ENCODE measurements around the gene STOX1.

DNA sequence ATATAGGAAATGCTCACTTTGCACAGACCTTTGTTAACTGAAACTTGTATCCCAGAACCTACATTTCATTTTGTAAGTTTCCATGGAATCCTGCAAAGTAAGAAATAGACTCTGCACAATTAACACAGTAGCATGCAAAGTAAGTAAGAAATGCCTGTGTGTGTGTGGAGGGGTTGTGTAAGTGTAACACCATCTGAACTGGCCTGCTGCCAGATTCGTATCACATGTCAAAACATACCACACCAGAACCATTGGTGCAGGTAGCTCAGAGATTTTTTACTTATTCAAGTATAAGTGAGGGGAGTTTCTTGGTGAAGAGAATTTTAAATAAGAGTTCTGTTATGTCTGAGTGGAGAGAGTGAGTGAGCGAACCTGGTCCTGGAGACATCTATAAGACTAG lies 110.8 kb downstream of the STOX1 start:
- TF ChIP-seq, protein P1, sequence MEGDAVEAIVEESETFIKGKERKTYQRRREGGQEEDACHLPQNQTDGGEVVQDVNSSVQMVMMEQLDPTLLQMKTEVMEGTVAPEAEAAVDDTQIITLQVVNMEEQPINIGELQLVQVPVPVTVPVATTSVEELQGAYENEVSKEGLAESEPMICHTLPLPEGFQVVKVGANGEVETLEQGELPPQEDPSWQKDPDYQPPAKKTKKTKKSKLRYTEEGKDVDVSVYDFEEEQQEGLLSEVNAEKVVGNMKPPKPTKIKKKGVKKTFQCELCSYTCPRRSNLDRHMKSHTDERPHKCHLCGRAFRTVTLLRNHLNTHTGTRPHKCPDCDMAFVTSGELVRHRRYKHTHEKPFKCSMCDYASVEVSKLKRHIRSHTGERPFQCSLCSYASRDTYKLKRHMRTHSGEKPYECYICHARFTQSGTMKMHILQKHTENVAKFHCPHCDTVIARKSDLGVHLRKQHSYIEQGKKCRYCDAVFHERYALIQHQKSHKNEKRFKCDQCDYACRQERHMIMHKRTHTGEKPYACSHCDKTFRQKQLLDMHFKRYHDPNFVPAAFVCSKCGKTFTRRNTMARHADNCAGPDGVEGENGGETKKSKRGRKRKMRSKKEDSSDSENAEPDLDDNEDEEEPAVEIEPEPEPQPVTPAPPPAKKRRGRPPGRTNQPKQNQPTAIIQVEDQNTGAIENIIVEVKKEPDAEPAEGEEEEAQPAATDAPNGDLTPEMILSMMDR (IDR thresholded peaks at IDR 0.05) = no peak
- TF ChIP-seq POLR2A (IDR thresholded peaks at IDR 0.05) (no peak), POLR2AphosphoS5 (IDR thresholded peaks at IDR 0.05) (no peak)
